GM10248 (cell line): Measurements from ENCODE around the gene IL17RE.
"Not testable (repeated sequence)": the region's sequence is repeated elsewhere in the genome, so short reads cannot be mapped to it uniquely, and the experiment has no call there.

Source experiments
- CTCF ChIA-PET: fragments of 300-600 bp; sonication (Branson Sonifier 250); formaldehyde crosslinking; extraction: SDS; loops from one replicate; lab custom pipeline; 2021; ENCODE audit warnings: antibody characterized with exemption; lab: Yijun Ruan, JAX
- POLR2A ChIA-PET: fragments of 350-650 bp; sonication (Branson Sonifier 250); formaldehyde crosslinking; extraction: SDS; loops from one replicate; lab custom pipeline; 2020; ENCODE audit warnings: antibody characterized with exemption; lab: Yijun Ruan, JAX
- DNase-seq: peaks from one replicate; pipeline ENCODE4 v3.0.0; 2012; ENCODE audit errors: extremely low spot score
- CTCF ChIP-seq: IDR thresholded peaks from 2 replicates; pipeline ENCODE4 v1.5.1; 2012; ENCODE audit warnings: mild to moderate bottlenecking, low read depth; ENCODE audit errors: extremely low read depth, missing control alignments, control extremely low read depth

Gene IL17RE

GRCh38 chr3:9897408-9898372, 5.0 kb upstream of the IL17RE start:
- ChIA-PET CTCF (interaction anchor here (1.0 to 1.5 kb wide), 3 partner anchors 13 to 35 kb away, joined by 3 to 4 read pairs (median 3); no protein-coding TSS in a partner anchor), POLR2A (no interaction called here)
- DNase-seq, result no peak
- TF ChIP-seq CTCF, result no peak

- ChIA-PET POLR2A (no interaction called here), CTCF (interaction anchor here (1.0 to 1.5 kb wide), 2 partner anchors 12 to 34 kb away, joined by 3 to 4 read pairs; no protein-coding TSS in a partner anchor)
- TF ChIP-seq CTCF, result no peak
- no peak for DNase-seq
These were observed 4.0 kb upstream of the IL17RE start for GRCh38 chr3:9898467-9899241.

- no peak for DNase-seq
- TF ChIP-seq CTCF, result no peak
- ChIA-PET POLR2A (no interaction called here), CTCF (interaction anchor here (1.4 kb wide), 1 partner anchor 9 kb away, joined by 3 read pairs; no protein-coding TSS in a partner anchor)
These were observed 3.3 kb upstream of the IL17RE start for GRCh38 chr3:9899289-9899791.

GRCh38 chr3:9900965-9901415, 1.7 kb upstream of the IL17RE start:
- CTCF ChIA-PET, result interaction anchor here (1.3 to 3.5 kb wide), 4 partner anchors 8 to 24 kb away, joined by 3 to 25 read pairs (median 5); partner anchors contain the start of gene JAGN1
- POLR2A ChIA-PET, result interaction anchor here (0.7 kb wide), 1 partner anchor 376 kb away, joined by 6 read pairs; no protein-coding TSS in a partner anchor

GRCh38 chr3:9901967-9902366, 681 bp upstream of the IL17RE start:
- no peak for DNase-seq
- POLR2A ChIA-PET, result no interaction called here
- CTCF ChIA-PET, result interaction anchor here (1.3 to 3.5 kb wide), 4 partner anchors 9 to 31 kb away, joined by 3 to 25 read pairs (median 6); no protein-coding TSS in a partner anchor
- TF ChIP-seq CTCF, result no peak

More at GRCh38 chr3:9900965-9901415, 1.7 kb upstream of the IL17RE start:
- DNase-seq, result not testable (repeated sequence)

GRCh38 chr3:9903238-9903624, 583 bp downstream of the IL17RE start:
- TF ChIP-seq CTCF, result no peak
- ChIA-PET POLR2A (no interaction called here), CTCF (interaction anchor here (2.0 to 3.5 kb wide), 3 partner anchors 10 to 29 kb away, joined by 5 to 25 read pairs (median 6); no protein-coding TSS in a partner anchor)
- DNase-seq, result no peak
